ENCODE measurements around the gene WDR73. TPM values are rescaled to one million over a fixed set of nuclear protein-coding genes. Genes with fewer than 3 reads are reported as not detected.

Gene WDR73
- polyA plus RNA-seq, 1 of the 3 experiments (the other 2 are of a cell fraction): 32.9 TPM

GRCh38 chr15:84696757-84697156, 42.7 kb upstream of the WDR73 start:
- H3K4me3 ChIP-seq (ENCODE audit: low read depth in 2 of 2, low read length in 1 of 2): no peak overlapping the region

GRCh38 chr15:84690342-84690741, 36.3 kb upstream of the WDR73 start:
- H3K4me2 ChIP-seq: no peak overlapping the region
- peaks cover 15 to 62% of the 10 kb centered on the region in 2 experiments for H3K36me3 ChIP-seq (replicated peaks in 1 of 2; ENCODE audit: control insufficient read depth in 1 of 2, insufficient read depth in 2 of 2, low read length in 1 of 2)
- H3K27ac ChIP-seq (ENCODE audit: low read depth in 2 of 2, low read length in 1 of 2): no peak overlapping the region
- H3K27me3 ChIP-seq (ENCODE audit: insufficient read depth): no peaks in the 10 kb centered on the region
- no peaks in the 10 kb centered on the region; a peak in 1 of 4 replicates for H3K4me1 ChIP-seq (ENCODE audit: control insufficient read depth in 1 of 2, insufficient read depth in 2 of 2, low read depth in 1 of 2, low read length in 1 of 2)
- ChIA-PET POLR2A (no interaction called here), CTCF (no interaction called here)
- H3K9me3 ChIP-seq: no peaks in the 10 kb centered on the region
- TF ChIP-seq EP300 (IDR thresholded peaks at IDR 0.05; ENCODE audit: borderline replicate concordance in 1 of 2, low read depth in 1 of 2, low read length in 1 of 2) (no peak), ZBTB33 (IDR thresholded peaks at IDR 0.05; ENCODE audit: borderline replicate concordance, low read depth) (no peak), SMC3 (IDR thresholded peaks at IDR 0.05; ENCODE audit: low read depth, low read length) (no peak), RAD21 (IDR thresholded peaks at IDR 0.05; ENCODE audit: low read length) (no peak), CHD2 (IDR thresholded peaks at IDR 0.05; ENCODE audit: low read length, partially characterized antibody) (no peak), SIN3A (IDR thresholded peaks at IDR 0.05; ENCODE audit: borderline replicate concordance, low read depth, low read length) (no peak), FOXJ3 (CRISPR knock-in tag; IDR thresholded peaks at IDR 0.05) (no peak), ELF1 (IDR thresholded peaks at IDR 0.05) (no peak), FOXM1 (IDR thresholded peaks at IDR 0.05; ENCODE audit: low read depth) (no peak), RCOR1 (IDR thresholded peaks at IDR 0.05; ENCODE audit: low read length) (no peak), POLR2AphosphoS5 (IDR thresholded peaks at IDR 0.05; ENCODE audit: low read depth, low read length) (no peak)
- no peaks in the 10 kb centered on the region for H3K9me2 ChIP-seq
- peaks cover 79% of the 10 kb centered on the region for H3K79me2 ChIP-seq (ENCODE audit: insufficient read depth)
- 96% methylated on average over 8 of the region's 8 CpGs for WGBS (ENCODE audit: low lambda C conversion rate)
- no peak for DNase-seq
- peaks cover 32% of the 10 kb centered on the region for H3F3A ChIP-seq (replicated peaks; ENCODE audit: insufficient read depth)
- H3K4me3 ChIP-seq (ENCODE audit: low read depth in 2 of 2, low read length in 1 of 2): no peak overlapping the region
- H2AFZ ChIP-seq (ENCODE audit: low read depth): no peak overlapping the region
- no peak overlapping the region for H3K9ac ChIP-seq
- H4K20me1 ChIP-seq (ENCODE audit: insufficient read depth): peaks cover 19% of the 10 kb centered on the region

More at GRCh38 chr15:84696757-84697156, 42.7 kb upstream of the WDR73 start:
- H3F3A ChIP-seq (replicated peaks; ENCODE audit: insufficient read depth): peaks cover 16% of the 10 kb centered on the region
- H3K9ac ChIP-seq: no peak overlapping the region
- peaks cover 81% of the 10 kb centered on the region for H4K20me1 ChIP-seq (ENCODE audit: insufficient read depth)
- POLR2A ChIA-PET: interaction anchor here (1.2 kb wide), 1 partner anchor 19 kb away, joined by 4 read pairs; the partner anchor contains the start of gene SEC11A
- no peaks in the 10 kb centered on the region for H3K9me2 ChIP-seq
- no peak overlapping the region for H3K4me2 ChIP-seq
- no peaks in the 10 kb centered on the region for H3K9me3 ChIP-seq
- CTCF ChIA-PET: interaction anchor here (0.6 kb wide), 1 partner anchor 55 kb away, joined by 3 read pairs; no protein-coding TSS in a partner anchor
- H3K79me2 ChIP-seq (ENCODE audit: insufficient read depth): peaks cover 100% of the 10 kb centered on the region
- no peak for TF ChIP-seq TCF12 (IDR thresholded peaks at IDR 0.05)
- TF ChIP-seq FOXJ3 (CRISPR knock-in tag; IDR thresholded peaks at IDR 0.05): no peak
- TF ChIP-seq RXRA (IDR thresholded peaks at IDR 0.05; ENCODE audit: borderline replicate concordance, low read depth): no peak
- no peak for TF ChIP-seq NRF1 (IDR thresholded peaks at IDR 0.05; ENCODE audit: low read depth, low read length)
- TF ChIP-seq FOSL2 (IDR thresholded peaks at IDR 0.05; ENCODE audit: borderline replicate concordance, low read depth): no peak
- peaks cover 0 to 10% of the 10 kb centered on the region in 2 experiments for H3K36me3 ChIP-seq (replicated peaks in 1 of 2; ENCODE audit: control insufficient read depth in 1 of 2, insufficient read depth in 2 of 2, low read length in 1 of 2)
- no peak overlapping the region for H3K27ac ChIP-seq (ENCODE audit: low read depth in 2 of 2, low read length in 1 of 2)
- H3K4me1 ChIP-seq (ENCODE audit: control insufficient read depth in 1 of 2, insufficient read depth in 2 of 2, low read depth in 1 of 2, low read length in 1 of 2): no peaks in the 10 kb centered on the region
- DNase-seq: no peak
- H3K27me3 ChIP-seq (ENCODE audit: insufficient read depth): no peaks in the 10 kb centered on the region
- no peak overlapping the region for H2AFZ ChIP-seq (ENCODE audit: low read depth)
- 92% methylated on average over 4 of the region's 4 CpGs for WGBS (ENCODE audit: low lambda C conversion rate)

Measured in SK-N-SH (cell line).